ENCODE measurements around the gene TXNL1.
"Not testable (repeated sequence)": the region's sequence is repeated elsewhere in the genome, so short reads cannot be mapped to it uniquely, and the experiment has no call there.

Gene TXNL1

GRCh38 chr18:56638232-56639103 lies at the start of gene TXNL1:
Gene TXNL1 (minus strand): TSS chr18:56638592. CDS start chr18:56638440, 152 bp downstream.
- peak; percentile 100 for DNase-seq

GRCh38 chr18:56684277-56684676 lies 45.9 kb upstream of the TXNL1 start:
- no peak for DNase-seq

GRCh38 chr18:56678836-56679565 lies 40.6 kb upstream of the TXNL1 start:
- DNase-seq, result no peak

GRCh38 chr18:56676639-56677038 lies 38.2 kb upstream of the TXNL1 start:
- no peak for DNase-seq

GRCh38 chr18:56672981-56673380 lies 34.6 kb upstream of the TXNL1 start:
- no peak for DNase-seq

GRCh38 chr18:56672391-56672790 lies 34.0 kb upstream of the TXNL1 start:
- no peak for DNase-seq

GRCh38 chr18:56662902-56663301 lies 24.5 kb upstream of the TXNL1 start:
- DNase-seq, result peak; percentile 76

GRCh38 chr18:56662502-56662901 lies 24.1 kb upstream of the TXNL1 start:
- no peak for DNase-seq

GRCh38 chr18:56662063-56662408 lies 23.6 kb upstream of the TXNL1 start:
- DNase-seq, result no peak

GRCh38 chr18:56661360-56662062 lies 23.1 kb upstream of the TXNL1 start:
- no peak for DNase-seq

- no peak for DNase-seq
These were observed 22.3 kb upstream of the TXNL1 start for GRCh38 chr18:56660655-56661054.

GRCh38 chr18:56659111-56659510 lies 20.7 kb upstream of the TXNL1 start:
- DNase-seq, result no peak

GRCh38 chr18:56658261-56658660 lies 19.9 kb upstream of the TXNL1 start:
- DNase-seq, result no peak

- DNase-seq, result not testable (repeated sequence)
These were observed 15.9 kb upstream of the TXNL1 start for GRCh38 chr18:56654280-56654679.

GRCh38 chr18:56652802-56653201 lies 14.4 kb upstream of the TXNL1 start:
- DNase-seq, result peak; percentile 47

- peak; percentile 20 for DNase-seq
These were observed 13.3 kb upstream of the TXNL1 start for GRCh38 chr18:56651771-56652092.

- peak; percentile 99 for DNase-seq
These were observed 12.8 kb upstream of the TXNL1 start, which contains the start of gene WDR7 for GRCh38 chr18:56650944-56651770. Gene WDR7 (plus strand): TSS chr18:56651359. CDS start chr18:56672516, 21,157 bp downstream.

- DNase-seq, result no peak
These were observed 11.6 kb upstream of the TXNL1 start for GRCh38 chr18:56649996-56650395.

- DNase-seq, result no peak
These were observed 9.8 kb upstream of the TXNL1 start for GRCh38 chr18:56647951-56648893.

- no peak for DNase-seq
These were observed 8.7 kb upstream of the TXNL1 start for GRCh38 chr18:56647071-56647470.

- DNase-seq, result peak; percentile 73
These were observed 7.1 kb upstream of the TXNL1 start for GRCh38 chr18:56645415-56646016.

Measured in hematopoietic multipotent progenitor cell treated with erythropoietin and hydrocortisone succinate and interleukin-3 and kit ligand, for 4 days (in vitro differentiated cells).